ENCODE measurements around the gene XPC. TPM values are rescaled to one million over a fixed set of nuclear protein-coding genes. Genes with fewer than 3 reads are reported as not detected.

XPC gene
- total RNA-seq, 1 donor, result 54.4 TPM

GRCh38 chr3:14166877-14167603 lies 11.4 kb downstream of the XPC start:
- H3K4me3 ChIP-seq (ENCODE audit: low read depth, low read length), result no peak overlapping the region
- DNase-seq (ENCODE audit: low read depth), result peak; percentile 48
- TF ChIP-seq CTCF (IDR thresholded peaks at IDR 0.05; ENCODE audit: insufficient read depth, low read depth, low read length), result no peak

GRCh38 chr3:14162178-14162577 lies 16.2 kb downstream of the XPC start:
- peak; percentile 55 for DNase-seq (ENCODE audit: low read depth)
- no peak for TF ChIP-seq CTCF (IDR thresholded peaks at IDR 0.05; ENCODE audit: insufficient read depth, low read depth, low read length)
- H3K4me3 ChIP-seq (ENCODE audit: low read depth, low read length), result no peak overlapping the region

DNA sequence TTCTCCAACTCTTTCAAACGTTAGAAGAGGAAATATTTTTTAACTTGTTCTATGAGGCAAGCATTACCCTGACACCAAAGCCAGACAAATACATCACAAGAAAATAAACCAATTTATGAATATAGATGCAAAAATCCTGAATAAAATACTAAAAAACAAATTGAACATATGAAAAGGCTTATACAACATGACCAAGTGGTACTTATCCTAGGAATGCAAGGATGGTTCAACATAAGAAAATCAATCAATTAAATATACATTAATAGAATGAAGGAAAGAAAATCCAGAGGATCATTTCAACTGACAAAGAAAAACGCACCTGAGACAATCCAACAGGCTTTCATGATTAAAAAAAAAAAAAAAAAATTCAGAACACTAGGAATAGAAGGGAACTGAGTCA lies 17.1 kb downstream of the XPC start:
- no peak for DNase-seq (ENCODE audit: low read depth)
- no peak overlapping the region for H3K4me3 ChIP-seq (ENCODE audit: low read depth, low read length)
- no peak for TF ChIP-seq CTCF (IDR thresholded peaks at IDR 0.05; ENCODE audit: insufficient read depth, low read depth, low read length)

GRCh38 chr3:14159426-14159825 lies 19.0 kb downstream of the XPC start:
- TF ChIP-seq CTCF (IDR thresholded peaks at IDR 0.05; ENCODE audit: insufficient read depth, low read depth, low read length), result no peak
- DNase-seq (ENCODE audit: low read depth), result no peak
- H3K4me3 ChIP-seq (ENCODE audit: low read depth, low read length), result no peak overlapping the region

DNA sequence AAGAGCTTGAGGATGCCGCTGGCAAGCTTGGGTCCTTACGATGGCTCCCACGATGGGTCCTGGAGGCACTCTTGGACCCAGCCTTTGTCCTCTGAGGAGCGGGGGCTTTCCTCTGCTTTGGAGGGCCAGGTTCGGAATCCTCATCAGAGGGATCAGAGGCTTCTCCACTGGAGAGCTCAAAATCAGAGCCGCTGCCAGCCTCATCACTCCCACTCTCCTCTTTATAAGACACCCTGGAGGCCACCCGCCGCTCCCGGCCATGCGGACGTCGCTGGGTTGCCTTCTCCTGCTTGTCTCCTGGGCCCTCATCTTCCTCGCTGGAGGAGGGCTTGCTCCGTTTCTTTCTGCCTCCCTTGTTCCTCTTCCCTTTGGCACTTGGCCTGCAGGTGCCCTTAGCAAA lies 20.0 kb downstream of the XPC start:
- DNase-seq (ENCODE audit: low read depth), result no peak
- TF ChIP-seq CTCF (IDR thresholded peaks at IDR 0.05; ENCODE audit: insufficient read depth, low read depth, low read length), result no peak
- no peak overlapping the region for H3K4me3 ChIP-seq (ENCODE audit: low read depth, low read length)

GRCh38 chr3:14157951-14158350 lies 20.4 kb downstream of the XPC start:
- H3K4me3 ChIP-seq (ENCODE audit: low read depth, low read length), result no peak overlapping the region
- no peak for TF ChIP-seq CTCF (IDR thresholded peaks at IDR 0.05; ENCODE audit: insufficient read depth, low read depth, low read length)
- no peak for DNase-seq (ENCODE audit: low read depth)
